K562 (cell line): Measurements from ENCODE around the gene PAPOLB. TPM values are rescaled to one million over a fixed set of nuclear protein-coding genes. Genes with fewer than 3 reads are reported as not detected.

Source experiments
- ATAC-seq: fragments of 200-7000 bp; cut with Tn5 transposase; 3 replicates; pipeline ENCODE4 v1.9.1; 2020; ENCODE audit warnings: moderate library complexity
- BruUV-seq: library from RNA; stranded (reverse); fragments of 400-500 nt; replicated peaks from 2 replicates; lab custom pipeline; 2021; lab: Mats Ljungman, UMichigan
- CTCF ChIA-PET: fragments of 300-600 bp; formaldehyde crosslinking; extraction: SDS; loops from one replicate; lab custom pipeline; 2021; ENCODE audit warnings: low intra/inter-chr PET ratio; lab: Yijun Ruan, JAX
- POLR2A ChIA-PET: fragments of 300-600, 350-650 bp; sonication (Branson Sonifier 250); formaldehyde crosslinking; extraction: SDS; loops from one replicate; lab custom pipeline; 2021; ENCODE audit warnings: antibody characterized with exemption, inconsistent platforms; lab: Yijun Ruan, JAX
- DNase-seq, 4 experiments: peaks; one replicate each; pipeline versions ENCODE4 v3.0.0 to v3.0.0-alpha.2; 2011 to 2018; ENCODE audit warnings: low spot score in 3 of 4, mixed read lengths in 3 of 4; ENCODE audit errors: extremely low read depth in 1 of 4
- FAIRE-seq: peaks from 2 replicates; lab custom pipeline; 2011; peaks lifted over from hg19 to GRCh38; lab: Jason Lieb, UNC
- H2AFZ ChIP-seq: 2 replicates; pipeline ENCODE4 v1.6.0; 2011; ENCODE audit warnings: low read depth, low read length, control low read depth, inconsistent platforms
- H3K27ac ChIP-seq: fragments of 200-600 bp; 3 replicates; pipeline ENCODE4 v1.8.0; 2011; ENCODE audit warnings: low read depth, mild to moderate bottlenecking, control low read depth, inconsistent platforms, low read length, moderate library complexity, mixed read lengths; ENCODE audit errors: extremely low read depth
- H3K27me3 ChIP-seq, 2 experiments: fragments of 300-600 bp in 1 of 2; 2 replicates in 1 of 2; 3 replicates in 1 of 2; pipeline versions ENCODE4 v1.6.0 to v1.8.0; 2011; ENCODE audit warnings: inconsistent platforms in 2 of 2, low read length in 2 of 2, mild to moderate bottlenecking in 1 of 2, mixed read lengths in 1 of 2, moderate library complexity in 1 of 2; ENCODE audit not compliant: control insufficient read depth in 2 of 2, insufficient read depth in 2 of 2
- H3K36me3 ChIP-seq: fragments of 300-600 bp; 3 replicates; pipeline ENCODE4 v1.8.0; 2011; ENCODE audit warnings: mild to moderate bottlenecking, low read length, inconsistent platforms; ENCODE audit not compliant: control insufficient read depth, insufficient read depth
- H3K4me1 ChIP-seq, 2 experiments: fragments of 200-600 bp in 1 of 2; replicated peaks in 1 of 2; 2 replicates in 1 of 2; 3 replicates in 1 of 2; pipeline versions ENCODE4 v1.5.1 to v1.8.0; 2011; ENCODE audit warnings: inconsistent platforms in 2 of 2, low read length in 2 of 2, mild to moderate bottlenecking in 1 of 2, mixed read lengths in 1 of 2, moderate library complexity in 1 of 2; ENCODE audit not compliant: control insufficient read depth in 2 of 2, insufficient read depth in 2 of 2
- H3K4me2 ChIP-seq: 2 replicates; pipeline ENCODE4 v1.6.1; 2011; ENCODE audit warnings: low read length, control low read depth, inconsistent platforms, mixed read lengths; ENCODE audit not compliant: insufficient read depth
- H3K4me3 ChIP-seq: fragments of 200-600 bp; sonication (generic), shearing (Covaris generic); 2 replicates; pipeline ENCODE4 v1.5.1; 2016; ENCODE audit warnings: control low read depth, inconsistent platforms
- H3K79me2 ChIP-seq: fragments of 200-600 bp; 3 replicates; pipeline ENCODE4 v1.8.0; 2011; ENCODE audit warnings: low read length, inconsistent platforms; ENCODE audit not compliant: control insufficient read depth, insufficient read depth
- H3K9ac ChIP-seq, 2 experiments: 2 replicates each; pipeline versions ENCODE4 v1.6.0 to v1.6.1; 2011; ENCODE audit warnings: low read depth in 2 of 2, low read length in 2 of 2, control low read depth in 1 of 2, inconsistent platforms in 1 of 2, mild to moderate bottlenecking in 1 of 2, mixed read lengths in 1 of 2; ENCODE audit not compliant: insufficient read depth in 1 of 2
- H3K9me1 ChIP-seq: one replicate; pipeline ENCODE4 v1.6.0; 2011; ENCODE audit warnings: inconsistent platforms, mild to moderate bottlenecking, low read length, moderate library complexity; ENCODE audit not compliant: control insufficient read depth, insufficient read depth
- H3K9me3 ChIP-seq: replicated peaks from 2 replicates; pipeline ENCODE4 v1.5.1; 2011; ENCODE audit warnings: low read depth, low read length, inconsistent platforms; ENCODE audit not compliant: control insufficient read depth, insufficient read depth
- H4K20me1 ChIP-seq: replicated peaks from 2 replicates; pipeline ENCODE4 v1.6.1; 2011; ENCODE audit warnings: low read length, inconsistent platforms, mixed read lengths; ENCODE audit not compliant: control insufficient read depth, insufficient read depth
- CBFA2T2 ChIP-seq: fragments of 450-650 bp; conservative IDR thresholded peaks from 2 replicates; pipeline ENCODE4 v1.6.1; 2017; ENCODE audit warnings: mild to moderate bottlenecking
- DIDO1 ChIP-seq: fragments of 450-650 bp; IDR thresholded peaks from 2 replicates; pipeline ENCODE4 v1.6.1; 2016; ENCODE audit warnings: low read depth, missing biosample characterization, missing genetic modification characterization
- KLF16 ChIP-seq: IDR thresholded peaks from 2 replicates; pipeline ENCODE4 v1.6.1; 2016; ENCODE audit warnings: antibody characterized with exemption
- NONO ChIP-seq, 2 experiments: fragments of 200-400 bp in 1 of 2; fragments of 450-650 bp in 1 of 2; formaldehyde crosslinking in 1 of 2; IDR thresholded peaks; 2 replicates each; pipeline ENCODE4 v1.6.1; 2017; ENCODE audit warnings: low read depth in 2 of 2, mild to moderate bottlenecking in 2 of 2, moderate library complexity in 2 of 2, low read length in 1 of 2
- TGIF2 ChIP-seq: sonication (generic); formaldehyde crosslinking; IDR thresholded peaks from 2 replicates; pipeline ENCODE4 v1.8.1; 2022; ENCODE audit warnings: mild to moderate bottlenecking, missing genetic modification reagents, moderate library complexity
- ZBED1 ChIP-seq: IDR thresholded peaks from 2 replicates; pipeline ENCODE4 v1.6.1; 2014
- ZFX ChIP-seq: sonication (generic); formaldehyde crosslinking; IDR thresholded peaks from 2 replicates; pipeline ENCODE4 v1.8.0; 2022; ENCODE audit warnings: mild to moderate bottlenecking, missing genetic modification reagents, moderate library complexity
- ZNF311 ChIP-seq: fragments of 250-450 bp; sonication (Bioruptor Pico); IDR thresholded peaks from 2 replicates; pipeline ENCODE4 v1.4.0; 2020; ENCODE audit warnings: mild to moderate bottlenecking, moderate library complexity
- ZNF696 ChIP-seq: fragments of 250-450 bp; sonication (Bioruptor Pico); conservative IDR thresholded peaks from 2 replicates; pipeline ENCODE4 v1.4.0; 2020; ENCODE audit warnings: mild to moderate bottlenecking, moderate library complexity
- WGBS: fragments of 100-300 bp; shearing (Covaris generic); methylation state at CpG from one replicate; pipeline ENCODE4 v1.1.6; 2016; ENCODE audit warnings: low coverage, mixed read lengths; ENCODE audit not compliant: insufficient coverage; ENCODE audit errors: missing lambda C conversion rate; 5-methylcytosine and 5-hydroxymethylcytosine counted together
- in situ Hi-C: fragments of 300-500 bp; cut with MboI; formaldehyde crosslinking; loops from 4 replicates; pipeline ENCODE4 v1.15.0; 2018; ENCODE audit warnings: inconsistent platforms, mixed read lengths
- intact Hi-C: fragments of 100-400 bp; cut with micrococcal nuclease; formaldehyde crosslinking; loops from 2 replicates; pipeline ENCODE4 v1.14.2; 2022
- polyA plus RNA-seq, 8 experiments: library from polyadenylated mRNA; depleted of rRNA in 4 of 8; stranded (reverse) in 5 of 8; unstranded in 3 of 8; fragments of >200 nt; fragmentation: Nextera tagmentation in 2 of 8; fragmentation: Illumina TruSeq in 1 of 8; extraction: Ambion mirVana in 2 of 8; extraction: Trizol in 1 of 8; gene quantifications; 2 replicates each; pipeline versions ENCODE4 v1.2.1 to v1.2.3, GENCODE V29; 2011 to 2014; ENCODE audit warnings: inconsistent platforms in 1 of 8, missing spikeins in 1 of 8
- total RNA-seq, 7 experiments: library from RNA; depleted of rRNA in 6 of 7; stranded (reverse); fragments of >200 nt in 6 of 7; fragmentation: Illumina TruSeq in 2 of 7; extraction: Trizol in 2 of 7; gene quantifications; 2 replicates each; pipeline versions ENCODE4 v1.2.1 to v1.2.3, GENCODE V29; 2011 to 2021; ENCODE audit warnings: low replicate concordance in 1 of 7

Gene PAPOLB
- total and polyA plus RNA-seq, 9 of the 15 experiments (the other 6 are each of a cell fraction or from before 2014, with no cell fraction given) = 0.04 to 0.33 (median 0.16) TPM; not detected in 4

GRCh38 chr7:4837803-4838625, 23.8 kb downstream of the PAPOLB start:
- intact Hi-C loops = no loop called here
- in situ Hi-C loops = no loop called here
- Histone ChIP-seq H3K9ac (no peak overlapping the region; a peak in 1 of 4 replicates), H3K4me2 (no peak overlapping the region), H3K79me2 (no peaks in the 10 kb centered on the region; the same call in 2 of the 3 replicates), H2AFZ (no peak overlapping the region), H3K4me1 (peaks cover 0 to 35% of the 10 kb centered on the region in 2 experiments; a peak in 2 of 5 replicates), H3K4me3 (no peak overlapping the region), H3K36me3 (no peaks in the 10 kb centered on the region), H3K9me3 (no peaks in the 10 kb centered on the region), H3K27ac (no peak overlapping the region), H3K9me1 (no peaks in the 10 kb centered on the region), H4K20me1 (peaks cover 5% of the 10 kb centered on the region)
- FAIRE-seq = no peak
- no TSS peak for BruUV-seq
- 58% methylated on average over 24 of the region's 30 CpGs for WGBS
- ATAC-seq = no peak
- no peak for DNase-seq
- CTCF ChIA-PET = no interaction called here
- POLR2A ChIA-PET = no interaction called here
- no peak for TF ChIP-seq ZNF696 (CRISPR knock-in tag)
- no peak for TF ChIP-seq DIDO1
- no peak for TF ChIP-seq CBFA2T2
- no peak for TF ChIP-seq KLF16
- TF ChIP-seq TGIF2 (CRISPR knock-in tag) = no peak
- no peak for TF ChIP-seq ZNF311
- no peak for TF ChIP-seq ZBED1
- no peak for TF ChIP-seq ZFX (CRISPR knock-in tag)
- no peak for TF ChIP-seq NONO (IDR thresholded peaks at IDR 0.05; ENCODE audit: low read depth in 2 of 2, low read length in 1 of 2)
- TF ChIP-seq, all 486 proteins: peak for 0
- no peaks in the 10 kb centered on the region for H3K27me3 ChIP-seq
